ENCODE measurements around the gene DFFA. TPM values are rescaled to one million over a fixed set of nuclear protein-coding genes. Genes with fewer than 3 reads are reported as not detected.

The DFFA gene
- total RNA-seq, 1 experiment from 2014 or later = 94.1 TPM

DNA sequence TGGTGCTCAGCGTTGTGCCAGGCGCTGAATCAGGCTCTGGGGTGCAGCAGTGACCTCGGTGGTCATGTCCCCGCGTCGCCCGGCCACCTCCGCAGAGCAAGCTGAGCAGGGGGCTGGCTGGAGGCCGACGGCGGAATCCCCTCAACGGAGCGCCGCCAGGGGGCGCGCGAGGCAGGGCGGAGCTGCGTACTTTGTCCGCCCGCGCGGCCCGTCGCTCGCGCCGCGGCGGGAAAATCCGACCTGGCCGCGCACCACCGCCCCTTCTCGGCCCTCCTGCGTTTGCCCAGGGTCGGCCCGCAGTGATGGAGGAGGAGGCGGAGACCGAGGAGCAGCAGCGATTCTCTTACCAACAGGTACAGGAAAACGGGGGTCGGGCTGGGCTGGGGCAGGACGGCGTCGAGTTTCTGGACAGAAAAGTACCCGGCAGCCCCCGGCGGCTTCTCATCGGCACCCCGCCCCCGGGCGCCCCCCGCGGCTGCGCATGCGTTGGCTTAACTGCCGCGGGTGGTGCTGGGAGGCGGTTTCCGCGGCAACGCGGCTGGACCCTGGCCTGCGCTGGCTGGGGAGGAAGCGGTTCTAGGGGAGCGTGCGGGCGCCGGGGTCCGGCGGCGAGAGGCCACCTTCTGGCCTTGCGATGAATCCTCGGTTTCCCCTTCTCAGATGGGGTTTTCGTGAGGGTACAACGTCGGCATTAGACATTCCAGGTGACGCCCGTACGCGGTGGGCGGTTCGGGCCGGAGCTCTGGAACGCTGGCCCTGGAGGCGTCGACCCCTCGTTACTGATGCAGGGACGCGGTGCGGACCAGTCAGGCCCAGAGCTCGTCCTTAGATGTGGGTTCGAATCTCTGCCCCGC is 41.9 kb downstream of the DFFA start, which contains the start of gene CENPS:
TSS of gene CENPS (plus strand) at position 218 of the 854 bp plus-strand sequence. CDS start at position 303, 85 bp downstream.
- peaks cover 4% of the 10 kb centered on the region for H3K23me2 ChIP-seq (ENCODE audit: insufficient read length, low read depth, low read length, poor library complexity, severe bottlenecking)
- H3K27me3 Mint-ChIP-seq (ENCODE audit: low read depth) = no peaks in the 10 kb centered on the region
- H4K20me1 ChIP-seq (ENCODE audit: control insufficient read depth, insufficient read depth, insufficient read length) = no peaks in the 10 kb centered on the region
- H4K91ac ChIP-seq (ENCODE audit: insufficient read length, low read depth, low read length) = no peak within 1 kb of the TSS
- no peaks in the 10 kb centered on the region; the same call in 1 of the 2 replicates for H3K4me1 ChIP-seq (ENCODE audit: insufficient read depth, low read length)
- peaks cover 0 to 8% (median 1%) of the 10 kb centered on the region in 3 experiments; a peak in 3 of 7 replicates for H3K36me3 Mint-ChIP-seq (ENCODE audit: insufficient read depth in 1 of 3, low read depth in 3 of 3)
- H3K27me3 ChIP-seq (ENCODE audit: insufficient read depth, low read length) = no peaks in the 10 kb centered on the region
- H2BK5ac ChIP-seq (ENCODE audit: insufficient read length, low read length) = no peak within 1 kb of the TSS
- TF ChIP-seq, protein P1, sequence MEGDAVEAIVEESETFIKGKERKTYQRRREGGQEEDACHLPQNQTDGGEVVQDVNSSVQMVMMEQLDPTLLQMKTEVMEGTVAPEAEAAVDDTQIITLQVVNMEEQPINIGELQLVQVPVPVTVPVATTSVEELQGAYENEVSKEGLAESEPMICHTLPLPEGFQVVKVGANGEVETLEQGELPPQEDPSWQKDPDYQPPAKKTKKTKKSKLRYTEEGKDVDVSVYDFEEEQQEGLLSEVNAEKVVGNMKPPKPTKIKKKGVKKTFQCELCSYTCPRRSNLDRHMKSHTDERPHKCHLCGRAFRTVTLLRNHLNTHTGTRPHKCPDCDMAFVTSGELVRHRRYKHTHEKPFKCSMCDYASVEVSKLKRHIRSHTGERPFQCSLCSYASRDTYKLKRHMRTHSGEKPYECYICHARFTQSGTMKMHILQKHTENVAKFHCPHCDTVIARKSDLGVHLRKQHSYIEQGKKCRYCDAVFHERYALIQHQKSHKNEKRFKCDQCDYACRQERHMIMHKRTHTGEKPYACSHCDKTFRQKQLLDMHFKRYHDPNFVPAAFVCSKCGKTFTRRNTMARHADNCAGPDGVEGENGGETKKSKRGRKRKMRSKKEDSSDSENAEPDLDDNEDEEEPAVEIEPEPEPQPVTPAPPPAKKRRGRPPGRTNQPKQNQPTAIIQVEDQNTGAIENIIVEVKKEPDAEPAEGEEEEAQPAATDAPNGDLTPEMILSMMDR (conservative IDR thresholded peaks at IDR 0.05) = peak; percentile 95
- no peak within 1 kb of the TSS for H3K23ac ChIP-seq (ENCODE audit: insufficient read length, low read depth, low read length)
- no peak within 1 kb of the TSS for H3T11ph ChIP-seq (ENCODE audit: low read length)
- no peak within 1 kb of the TSS for H3K27ac ChIP-seq (ENCODE audit: insufficient read length, low read depth, low read length)
- H3K4me2 ChIP-seq (ENCODE audit: insufficient read depth, insufficient read length, low read length) = peak within 1 kb of the TSS; percentile 81
- no peak within 1 kb of the TSS for H4K8ac ChIP-seq (replicated peaks; ENCODE audit: insufficient read length, low read depth, low read length)
- H3K79me2 ChIP-seq (ENCODE audit: insufficient read depth, low read length) = no peaks in the 10 kb centered on the region
- peak within 1 kb of the TSS; percentile 81 for H3K9ac ChIP-seq (ENCODE audit: extremely low read depth, insufficient read length, low read length)
- no peak within 1 kb of the TSS for H4K5ac ChIP-seq (ENCODE audit: insufficient read length, low read depth, low read length)
- DNase-seq = peak; percentile 93
- H2BK20ac ChIP-seq (ENCODE audit: low read depth, low read length, poor library complexity, severe bottlenecking) = no peak within 1 kb of the TSS
- no peak within 1 kb of the TSS for H2BK15ac ChIP-seq (ENCODE audit: low read depth, low read length)
- no peak within 1 kb of the TSS for H2BK120ac ChIP-seq (ENCODE audit: low read depth, low read length, poor library complexity, severe bottlenecking)
- no peak within 1 kb of the TSS for H2AFZ ChIP-seq (ENCODE audit: low read length)
- no peak within 1 kb of the TSS for H3K4ac ChIP-seq (ENCODE audit: low read depth, low read length)
- no peaks in the 10 kb centered on the region for H3K9me3 ChIP-seq (ENCODE audit: control insufficient read depth, low read depth, low read length)
- peak within 1 kb of the TSS; percentile 76 to 90 for H3K4me3 Mint-ChIP-seq
- H3K56ac ChIP-seq (ENCODE audit: insufficient read length, low read depth, low read length) = no peak within 1 kb of the TSS
- peak within 1 kb of the TSS; percentile 98 for H3K14ac ChIP-seq (ENCODE audit: insufficient read depth, low read length)
- H3K27ac Mint-ChIP-seq = peak within 1 kb of the TSS; percentile 98 to 99 (median 98)
- no CpG with 5 or more reads among the region's 95 CpGs for WGBS (ENCODE audit: extremely low coverage, insufficient read length, low lambda C conversion rate)
- H2AK5ac ChIP-seq (ENCODE audit: insufficient read length, low read length) = no peak within 1 kb of the TSS
- H3K9me3 Mint-ChIP-seq = no peaks in the 10 kb centered on the region
- peak within 1 kb of the TSS; percentile 97 for H3K18ac ChIP-seq (ENCODE audit: insufficient read length, low read depth, low read length)
- H3K79me1 ChIP-seq (ENCODE audit: insufficient read depth, low read depth, low read length, poor library complexity, severe bottlenecking) = no peaks in the 10 kb centered on the region
- peaks cover 17% of the 10 kb centered on the region in 2 experiments for H3K4me1 Mint-ChIP-seq
- H2BK12ac ChIP-seq (ENCODE audit: insufficient read length, low read depth, low read length) = no peak within 1 kb of the TSS
